HL-60/S4 (cell line): ENCODE measurements around the gene CD177.
"Not testable (repeated sequence)": the region's sequence is repeated elsewhere in the genome, so short reads cannot be mapped to it uniquely, and the experiment has no call there.

Experiments
- in situ Hi-C: fragments of 300-500 bp; cut with MboI; formaldehyde crosslinking; loops from 2 replicates; pipeline ENCODE4 v1.14.3; 2022; ENCODE audit warnings: low sequenced_read_pairs

Gene CD177

GRCh38 chr19:43353606-43354304 lies at the start of gene CD177:
CD177 (plus strand) TSS chr19:43353686; CDS start chr19:43353715, 29 bp downstream.
- in situ Hi-C loops = no loop called here

- in situ Hi-C loops = no loop called here
Observed at GRCh38 chr19:43305642-43306041, 47.8 kb upstream of the CD177 start.

GRCh38 chr19:43306097-43306496 lies 47.4 kb upstream of the CD177 start:
- in situ Hi-C loops = no loop called here

DNA sequence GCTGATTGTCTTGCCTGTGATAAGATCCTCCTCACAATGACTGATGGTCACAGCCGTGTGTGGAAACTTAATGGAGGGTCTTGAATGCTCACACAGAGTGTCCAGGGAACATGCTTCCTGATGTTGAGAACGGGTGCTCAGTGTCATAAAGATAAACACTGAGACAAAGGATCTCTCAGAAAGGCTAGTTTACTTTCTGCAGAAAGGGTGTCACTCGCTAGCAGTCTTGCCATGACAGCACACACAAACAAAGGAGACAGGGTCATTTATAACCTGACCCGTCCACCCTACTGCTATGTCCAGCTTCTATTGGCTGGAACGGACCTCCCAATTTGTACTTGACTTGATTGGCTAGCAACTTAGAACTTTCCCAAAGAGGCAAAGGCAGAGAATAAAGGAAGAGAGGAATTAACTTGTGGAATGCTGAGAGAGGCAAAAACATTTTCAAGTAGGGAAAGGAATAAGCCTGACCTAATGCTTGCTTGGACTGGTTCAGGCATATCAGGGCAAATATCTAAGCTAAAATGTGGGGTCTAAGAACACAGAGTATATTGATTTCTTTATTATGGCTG lies 45.2 kb upstream of the CD177 start:
- in situ Hi-C loops = no loop called here

DNA sequence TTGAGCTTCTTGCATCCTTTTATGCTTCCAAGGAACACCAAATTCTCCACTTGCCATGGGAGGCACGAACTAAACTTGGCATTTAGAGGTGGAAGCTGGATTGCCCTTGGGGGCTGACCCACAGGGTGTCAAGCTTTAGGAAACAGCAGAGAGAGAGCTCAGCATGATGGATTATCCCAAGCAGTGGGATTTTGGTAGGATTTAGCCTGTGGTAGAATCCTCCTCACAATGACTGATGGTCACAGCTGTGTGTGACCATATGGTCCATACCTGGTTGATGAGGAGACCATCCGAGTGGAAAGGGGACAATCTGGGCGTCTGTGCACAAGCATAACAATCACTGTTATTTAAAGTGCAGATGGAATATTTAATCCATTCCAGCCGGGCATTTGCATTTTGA lies 44.0 kb upstream of the CD177 start:
- in situ Hi-C loops = no loop called here

GRCh38 chr19:43310221-43310620 lies 43.3 kb upstream of the CD177 start:
- in situ Hi-C loops = no loop called here

DNA sequence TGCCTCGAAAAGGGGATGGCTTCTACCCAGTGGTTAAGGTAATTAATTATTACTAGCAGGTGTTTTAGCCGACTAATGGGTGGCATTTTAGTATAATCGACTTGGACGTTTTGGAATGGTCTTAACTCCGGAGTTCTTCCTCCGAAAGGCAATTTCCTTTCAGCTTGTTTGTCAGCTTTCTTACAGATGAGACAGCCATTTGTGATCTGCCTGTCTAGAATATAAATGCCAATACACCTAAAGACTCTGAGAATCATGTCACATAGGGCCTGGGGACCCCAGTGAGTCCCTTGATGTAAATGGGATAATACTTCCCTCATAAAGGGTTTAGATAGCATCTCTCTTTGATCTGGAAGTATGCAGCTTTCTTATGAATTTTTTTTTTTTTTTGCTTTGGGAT lies 42.2 kb upstream of the CD177 start:
- in situ Hi-C loops = no loop called here

GRCh38 chr19:43311706-43312105 lies 41.8 kb upstream of the CD177 start:
- in situ Hi-C loops = no loop called here

DNA sequence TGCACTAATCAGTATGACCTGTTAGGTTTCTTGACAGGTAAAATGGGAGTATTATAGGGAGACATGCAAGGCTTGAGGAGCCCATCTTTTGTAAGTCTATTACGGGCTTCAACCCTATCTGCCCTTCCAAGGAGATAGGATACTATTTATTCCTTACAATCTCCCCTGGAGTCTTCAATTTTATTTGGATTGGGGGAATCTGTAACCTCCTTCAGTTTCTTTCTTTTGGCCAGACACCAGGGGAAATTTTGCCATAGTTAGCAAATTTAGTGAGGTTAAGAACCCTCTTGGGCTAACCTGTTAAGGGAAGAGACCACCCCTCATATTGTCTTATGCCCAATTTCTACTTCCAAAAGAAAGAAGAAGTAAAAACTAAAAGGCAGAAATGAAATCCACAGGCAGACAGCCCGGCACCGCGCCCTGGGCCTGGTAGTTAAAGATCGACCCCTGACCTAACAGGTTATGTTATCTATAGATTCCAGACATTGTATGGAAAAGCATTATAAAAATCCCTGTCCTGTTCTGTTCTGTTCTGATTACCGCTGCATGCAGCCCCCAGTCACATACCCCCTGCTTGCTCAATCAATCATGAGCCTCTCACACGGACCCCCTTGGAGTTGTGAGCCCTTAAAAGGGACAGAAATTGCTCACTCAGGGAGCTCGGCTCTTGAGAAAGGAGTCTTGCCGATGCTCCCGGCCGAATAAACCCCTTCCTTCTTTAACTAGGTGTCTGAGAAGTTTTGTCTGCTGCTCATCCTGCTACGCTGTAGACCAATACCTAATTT lies 39.6 kb upstream of the CD177 start:
- in situ Hi-C loops = no loop called here

- in situ Hi-C loops = no loop called here
Observed at GRCh38 chr19:43315851-43316250, 37.6 kb upstream of the CD177 start.

DNA sequence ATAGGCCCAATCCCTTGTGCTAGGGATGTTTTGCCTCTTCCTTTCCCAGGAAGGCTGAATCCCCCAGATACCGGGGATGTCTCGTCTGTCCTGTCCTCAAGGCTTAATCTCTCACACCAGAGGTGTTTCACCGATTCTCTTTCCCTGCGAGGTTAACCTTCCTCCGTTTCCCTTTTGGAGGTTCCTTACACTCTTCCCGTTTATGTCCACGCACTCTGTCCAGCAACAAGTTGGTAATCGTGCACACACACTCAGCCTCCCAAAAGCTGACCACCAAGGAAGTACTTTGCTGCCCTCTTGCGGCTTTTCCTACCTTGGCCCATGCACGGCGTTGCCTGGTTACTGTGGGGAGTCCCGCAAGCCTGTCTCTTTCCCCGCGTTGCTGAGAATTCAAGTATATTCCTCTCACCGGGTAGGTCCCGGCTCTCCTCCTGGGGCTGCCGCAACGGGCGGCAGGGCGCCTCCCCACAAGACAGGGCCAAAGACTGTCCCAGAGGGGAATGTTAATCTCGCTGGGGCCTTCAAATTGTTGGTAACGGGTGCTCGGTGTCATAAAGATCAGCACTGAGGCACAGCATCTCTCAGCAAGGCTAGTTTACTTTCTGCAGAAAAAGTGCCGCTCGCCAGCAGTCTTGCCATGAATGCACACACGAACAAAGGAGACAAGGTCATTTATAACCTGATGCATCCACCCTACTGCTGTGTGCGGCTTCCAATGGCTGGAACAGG lies 36.7 kb upstream of the CD177 start:
- in situ Hi-C loops = no loop called here

DNA sequence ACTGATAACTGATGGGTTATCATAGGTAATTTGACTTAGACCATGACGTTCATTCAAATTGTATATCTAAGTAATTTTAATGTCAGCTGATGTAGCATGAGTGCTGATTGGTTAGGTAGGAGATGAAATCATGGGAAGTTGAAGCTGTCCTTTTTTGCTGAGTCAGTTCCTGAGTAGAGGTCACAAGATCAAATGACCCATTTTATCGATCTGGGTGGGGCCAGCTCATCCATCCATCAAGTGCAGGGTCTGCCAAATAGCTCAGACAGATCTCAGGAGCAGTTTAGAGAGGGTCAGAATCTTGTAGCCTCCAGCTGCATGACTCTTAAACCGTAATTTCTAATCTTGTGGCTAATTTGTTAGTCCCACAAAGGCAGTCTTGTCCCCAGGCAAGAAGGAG lies 35.3 kb upstream of the CD177 start:
- in situ Hi-C loops = no loop called here

DNA sequence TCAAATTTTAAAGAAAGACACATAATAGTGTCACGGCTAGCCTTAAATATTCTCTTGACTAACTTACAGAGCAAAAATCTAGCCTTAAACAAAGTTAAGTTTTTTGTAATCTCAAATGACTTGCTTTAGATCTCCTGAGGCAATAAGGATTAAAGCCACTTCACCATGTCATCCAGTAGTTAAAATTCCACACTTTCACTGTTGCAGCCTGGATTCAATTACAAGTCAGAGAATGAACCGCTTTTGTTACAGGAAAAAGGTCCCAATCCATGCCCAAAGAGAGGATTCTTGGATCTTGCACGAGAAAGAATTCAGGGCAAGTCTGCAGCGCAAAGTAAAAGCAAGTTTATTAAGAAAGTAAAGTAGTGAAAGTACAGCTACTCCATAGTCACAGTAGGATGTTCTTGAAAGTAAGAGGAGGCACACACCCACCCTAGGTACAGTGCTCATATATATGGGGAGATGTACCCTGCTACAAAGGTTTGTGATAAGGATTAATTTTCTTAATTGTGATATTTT lies 34.6 kb upstream of the CD177 start:
- in situ Hi-C loops = no loop called here

GRCh38 chr19:43320546-43320945 lies 32.9 kb upstream of the CD177 start:
- in situ Hi-C loops = no loop called here

DNA sequence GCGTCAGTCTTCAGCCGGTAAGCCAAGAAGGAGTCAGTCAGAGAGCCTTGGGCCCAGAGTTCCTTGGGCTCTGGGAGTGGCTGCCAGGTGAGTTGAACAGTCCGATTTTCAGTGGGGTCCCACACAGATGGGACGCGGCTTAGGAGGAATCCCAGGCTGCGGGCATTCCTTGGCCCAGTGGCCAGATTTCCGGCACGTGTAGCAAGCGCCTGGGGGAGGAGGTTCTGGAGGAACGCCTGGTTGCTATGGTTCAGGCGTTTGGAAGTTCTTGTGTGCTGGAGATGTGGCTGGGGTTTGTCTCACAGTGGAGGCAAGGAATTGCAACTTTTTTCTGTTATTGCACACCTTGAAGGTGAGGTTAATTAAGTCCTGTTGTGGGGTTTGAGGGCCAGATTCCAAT lies 26.7 kb upstream of the CD177 start:
- in situ Hi-C loops = not testable (repeated sequence)

DNA sequence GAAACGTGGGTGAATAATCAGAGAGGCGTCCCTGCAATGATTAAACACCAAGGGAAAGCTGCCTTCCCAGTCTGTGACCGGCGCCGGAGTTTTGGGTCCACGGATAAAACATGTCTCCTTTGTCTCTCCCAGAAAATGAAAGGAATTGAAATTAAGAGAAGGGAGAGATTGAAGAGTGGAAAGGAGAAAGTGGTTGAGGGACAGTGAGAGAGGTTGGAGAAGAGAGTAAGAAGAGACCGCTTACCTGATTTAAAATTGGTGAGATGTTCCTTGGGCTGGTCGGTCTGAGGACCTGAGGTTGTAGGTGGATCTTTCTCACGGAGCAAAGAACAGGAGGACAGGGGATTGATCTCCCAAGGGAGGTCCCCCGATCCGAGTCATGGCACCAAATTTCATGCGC lies 24.9 kb upstream of the CD177 start:
- in situ Hi-C loops = not testable (repeated sequence)

GRCh38 chr19:43329049-43329448 lies 24.4 kb upstream of the CD177 start:
- in situ Hi-C loops = not testable (repeated sequence)

- in situ Hi-C loops = no loop called here
Observed at GRCh38 chr19:43329989-43330388, 23.5 kb upstream of the CD177 start.

GRCh38 chr19:43330726-43331434 lies 22.6 kb upstream of the CD177 start:
- in situ Hi-C loops = no loop called here

- in situ Hi-C loops = no loop called here
Observed at GRCh38 chr19:43331435-43332010, 22.0 kb upstream of the CD177 start.
